ENCODE measurements around the gene LDHA. TPM values are rescaled to one million over a fixed set of nuclear protein-coding genes. Genes with fewer than 3 reads are reported as not detected.

The LDHA gene
- total RNA-seq, 1 experiment from 2014 or later, result 739 TPM

DNA sequence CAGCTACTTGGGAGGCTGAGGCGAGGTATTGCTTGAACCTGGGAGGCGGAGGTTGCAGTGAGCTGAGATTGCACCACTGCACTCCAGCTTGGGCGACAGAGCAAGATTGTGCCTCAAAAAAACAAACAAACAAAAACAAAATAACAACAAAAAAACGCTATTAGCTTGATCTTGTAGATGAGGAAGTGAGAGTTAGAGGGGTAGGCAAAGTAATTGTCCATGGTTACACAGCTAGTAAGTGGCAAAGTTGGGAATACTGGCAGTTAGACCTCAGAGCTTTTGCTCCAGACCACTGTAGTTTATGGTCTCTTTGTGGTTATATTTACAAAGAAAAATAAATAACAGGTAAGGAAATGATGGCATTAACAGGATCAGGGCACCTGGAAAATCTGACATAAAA is 32.9 kb downstream of the LDHA start:
- TF ChIP-seq, protein P1, sequence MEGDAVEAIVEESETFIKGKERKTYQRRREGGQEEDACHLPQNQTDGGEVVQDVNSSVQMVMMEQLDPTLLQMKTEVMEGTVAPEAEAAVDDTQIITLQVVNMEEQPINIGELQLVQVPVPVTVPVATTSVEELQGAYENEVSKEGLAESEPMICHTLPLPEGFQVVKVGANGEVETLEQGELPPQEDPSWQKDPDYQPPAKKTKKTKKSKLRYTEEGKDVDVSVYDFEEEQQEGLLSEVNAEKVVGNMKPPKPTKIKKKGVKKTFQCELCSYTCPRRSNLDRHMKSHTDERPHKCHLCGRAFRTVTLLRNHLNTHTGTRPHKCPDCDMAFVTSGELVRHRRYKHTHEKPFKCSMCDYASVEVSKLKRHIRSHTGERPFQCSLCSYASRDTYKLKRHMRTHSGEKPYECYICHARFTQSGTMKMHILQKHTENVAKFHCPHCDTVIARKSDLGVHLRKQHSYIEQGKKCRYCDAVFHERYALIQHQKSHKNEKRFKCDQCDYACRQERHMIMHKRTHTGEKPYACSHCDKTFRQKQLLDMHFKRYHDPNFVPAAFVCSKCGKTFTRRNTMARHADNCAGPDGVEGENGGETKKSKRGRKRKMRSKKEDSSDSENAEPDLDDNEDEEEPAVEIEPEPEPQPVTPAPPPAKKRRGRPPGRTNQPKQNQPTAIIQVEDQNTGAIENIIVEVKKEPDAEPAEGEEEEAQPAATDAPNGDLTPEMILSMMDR (IDR thresholded peaks at IDR 0.05; ENCODE audit: unreplicated experiment), result no peak
- Mint-ChIP-seq H3K4me1 (ENCODE audit: insufficient read depth, unreplicated experiment) (no peaks in the 10 kb centered on the region), H3K36me3 (ENCODE audit: insufficient read depth, unreplicated experiment) (no peaks in the 10 kb centered on the region), H3K27me3 (ENCODE audit: insufficient read depth, unreplicated experiment) (no peaks in the 10 kb centered on the region), H3K4me3 (ENCODE audit: unreplicated experiment) (no peak overlapping the region), H3K27ac (ENCODE audit: low read depth, unreplicated experiment) (no peak overlapping the region), H3K9me3 (ENCODE audit: unreplicated experiment) (no peaks in the 10 kb centered on the region)
- ChIA-PET CTCF (interaction anchor here (0.6 kb wide), 1 partner anchor 17 kb away, joined by 3 read pairs; no protein-coding TSS in a partner anchor), POLR2A (interaction anchor here (0.5 kb wide), 1 partner anchor 169 kb away, joined by 3 read pairs; no protein-coding TSS in a partner anchor)
- intact Hi-C loops (cut with micrococcal nuclease), result no loop called here
- no TSS peak for BruUV-seq (replicated peaks)
- DNase-seq (ENCODE audit: unreplicated experiment), result no peak

DNA sequence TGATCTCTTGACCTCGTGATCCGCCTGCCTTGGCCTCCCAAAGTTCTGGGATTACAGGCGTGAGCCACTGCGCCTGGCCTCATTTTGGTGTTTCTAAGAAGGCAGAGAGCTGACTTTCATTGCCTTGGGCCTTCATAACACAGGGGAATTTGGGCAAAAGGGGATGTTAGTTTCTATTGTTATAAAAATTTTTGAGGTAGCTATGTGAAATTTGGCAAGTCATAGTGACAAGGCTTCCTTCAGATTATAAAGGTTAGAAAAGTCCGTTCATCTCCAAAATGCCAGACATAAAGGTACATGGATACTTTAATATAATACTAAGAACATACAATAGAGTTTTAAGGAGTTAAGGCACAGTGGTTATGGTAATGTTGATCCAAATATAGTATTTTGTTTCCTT is 35.0 kb downstream of the LDHA start:
- Mint-ChIP-seq H3K36me3 (ENCODE audit: insufficient read depth, unreplicated experiment) (no peaks in the 10 kb centered on the region), H3K27ac (ENCODE audit: low read depth, unreplicated experiment) (no peak overlapping the region), H3K4me3 (ENCODE audit: unreplicated experiment) (no peak overlapping the region), H3K4me1 (ENCODE audit: insufficient read depth, unreplicated experiment) (no peaks in the 10 kb centered on the region), H3K9me3 (ENCODE audit: unreplicated experiment) (no peaks in the 10 kb centered on the region), H3K27me3 (ENCODE audit: insufficient read depth, unreplicated experiment) (no peaks in the 10 kb centered on the region)
- TF ChIP-seq, protein P1 (IDR thresholded peaks at IDR 0.05; ENCODE audit: unreplicated experiment), result no peak
- POLR2A ChIA-PET, result no interaction called here
- no TSS peak for BruUV-seq (replicated peaks)
- intact Hi-C loops (cut with micrococcal nuclease), result no loop called here
- DNase-seq (ENCODE audit: unreplicated experiment), result no peak
- CTCF ChIA-PET, result no interaction called here

DNA sequence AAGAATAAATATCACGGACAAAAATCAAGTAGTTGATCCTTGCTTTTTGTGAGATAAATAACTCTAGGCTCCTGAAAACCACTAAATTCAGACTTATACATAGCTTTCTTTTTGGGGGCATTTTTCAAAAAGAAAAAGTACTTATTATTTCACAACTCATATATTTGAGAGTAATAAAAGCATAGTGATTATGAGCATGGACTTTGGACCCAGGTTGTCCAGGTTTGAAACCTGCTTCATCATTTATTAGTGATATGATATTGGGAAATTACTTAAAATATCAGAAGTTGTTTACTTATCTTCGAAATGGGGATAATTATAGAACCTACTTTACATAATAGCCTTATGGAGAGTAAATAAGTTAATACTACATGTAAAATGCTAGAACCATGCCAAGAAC is 44.3 kb downstream of the LDHA start:
- no peaks in the 10 kb centered on the region for H3K36me3 Mint-ChIP-seq (ENCODE audit: insufficient read depth, unreplicated experiment)
- no peak overlapping the region for H3K4me3 Mint-ChIP-seq (ENCODE audit: unreplicated experiment)
- H3K27ac Mint-ChIP-seq (ENCODE audit: low read depth, unreplicated experiment), result no peak overlapping the region
- ChIA-PET CTCF (no interaction called here), POLR2A (interaction anchor here (0.6 kb wide), 1 partner anchor 54 kb away, joined by 3 read pairs; no protein-coding TSS in a partner anchor)
- no TSS peak for BruUV-seq (replicated peaks)
- H3K4me1 Mint-ChIP-seq (ENCODE audit: insufficient read depth, unreplicated experiment), result no peaks in the 10 kb centered on the region
- H3K27me3 Mint-ChIP-seq (ENCODE audit: insufficient read depth, unreplicated experiment), result no peaks in the 10 kb centered on the region
- TF ChIP-seq, protein P1 (IDR thresholded peaks at IDR 0.05; ENCODE audit: unreplicated experiment), result no peak
- intact Hi-C loops (cut with micrococcal nuclease), result no loop called here
- H3K9me3 Mint-ChIP-seq (ENCODE audit: unreplicated experiment), result no peaks in the 10 kb centered on the region
- DNase-seq (ENCODE audit: unreplicated experiment), result no peak

DNA sequence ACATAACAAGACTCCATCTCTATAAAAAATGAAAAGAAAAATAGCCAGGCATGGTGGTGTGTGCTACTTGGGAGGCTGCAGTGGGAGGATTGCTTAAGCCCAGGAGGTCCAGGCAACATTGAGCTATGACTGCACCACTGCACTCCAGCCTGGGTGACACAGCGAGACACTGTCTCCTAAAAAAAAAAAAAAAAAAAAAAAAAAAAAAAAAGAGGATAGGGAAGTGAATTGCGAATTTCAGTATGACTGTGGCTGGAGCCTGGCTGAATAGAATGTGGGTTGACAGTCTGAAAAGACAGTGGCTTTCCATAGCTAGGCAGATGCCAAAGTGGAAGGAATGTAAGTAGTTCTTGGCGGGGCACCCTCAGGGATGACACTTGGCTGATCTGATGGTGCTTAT is 54.9 kb downstream of the LDHA start:
- Mint-ChIP-seq H3K27me3 (ENCODE audit: insufficient read depth, unreplicated experiment) (no peaks in the 10 kb centered on the region), H3K36me3 (ENCODE audit: insufficient read depth, unreplicated experiment) (no peaks in the 10 kb centered on the region), H3K4me1 (ENCODE audit: insufficient read depth, unreplicated experiment) (no peaks in the 10 kb centered on the region), H3K9me3 (ENCODE audit: unreplicated experiment) (no peaks in the 10 kb centered on the region), H3K27ac (ENCODE audit: low read depth, unreplicated experiment) (no peak overlapping the region), H3K4me3 (ENCODE audit: unreplicated experiment) (no peak overlapping the region)
- POLR2A ChIA-PET, result no interaction called here
- BruUV-seq (replicated peaks), result no TSS peak
- CTCF ChIA-PET, result interaction anchor here (0.6 kb wide), 2 partner anchors 11 to 89 kb away, joined by 3 read pairs; no protein-coding TSS in a partner anchor
- intact Hi-C loops (cut with micrococcal nuclease), result no loop called here
- TF ChIP-seq, protein P1 (IDR thresholded peaks at IDR 0.05; ENCODE audit: unreplicated experiment), result no peak
- DNase-seq (ENCODE audit: unreplicated experiment), result no peak
